Amniotic stem cell (primary cell): Measurements from ENCODE around the gene PPP1R2.

Source experiments
- DNase-seq: peaks from one replicate; lab custom pipeline; 2025; lab: John Stamatoyannopoulos, UW

PPP1R2 gene

DNA sequence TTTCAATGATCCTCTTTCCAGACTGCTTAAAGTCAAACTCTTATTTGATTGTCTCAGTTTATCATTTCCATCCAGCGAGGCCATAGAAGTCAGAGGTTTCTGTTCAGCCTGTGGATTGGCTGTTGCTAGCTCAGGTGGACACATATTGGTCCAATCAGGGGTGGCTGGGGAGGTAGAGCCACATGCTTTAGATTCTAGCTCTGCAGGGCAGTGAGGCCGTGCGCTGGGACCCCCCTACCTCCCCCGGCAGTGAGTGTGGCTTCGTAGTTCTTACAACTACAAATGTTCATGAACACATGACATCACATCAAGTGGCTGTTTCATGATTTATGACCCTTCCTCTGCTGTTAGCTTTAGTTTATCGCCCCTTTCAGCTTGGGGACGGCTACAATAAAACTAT lies 22.6 kb upstream of the PPP1R2 start:
- no peak for DNase-seq

DNA sequence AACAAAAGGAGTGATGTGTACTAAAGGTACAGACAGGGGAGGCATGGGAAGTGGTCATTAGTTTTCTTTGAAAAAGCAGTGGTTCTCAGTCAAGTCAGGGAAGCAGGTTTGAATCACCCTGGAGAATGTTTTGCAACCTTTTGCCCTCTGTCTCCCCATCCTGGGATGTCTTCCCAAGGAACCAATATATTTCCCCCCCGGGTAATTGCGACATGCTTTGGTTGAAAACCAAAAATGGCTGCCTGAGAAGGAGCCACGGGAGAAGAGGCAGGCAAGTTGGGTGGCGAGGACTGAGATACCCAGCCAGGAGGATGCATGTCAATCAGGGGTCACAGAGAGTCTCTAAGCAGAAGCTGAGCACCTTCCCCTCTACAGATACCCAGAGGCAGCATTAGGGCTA lies 20.2 kb upstream of the PPP1R2 start:
- no peak for DNase-seq

DNA sequence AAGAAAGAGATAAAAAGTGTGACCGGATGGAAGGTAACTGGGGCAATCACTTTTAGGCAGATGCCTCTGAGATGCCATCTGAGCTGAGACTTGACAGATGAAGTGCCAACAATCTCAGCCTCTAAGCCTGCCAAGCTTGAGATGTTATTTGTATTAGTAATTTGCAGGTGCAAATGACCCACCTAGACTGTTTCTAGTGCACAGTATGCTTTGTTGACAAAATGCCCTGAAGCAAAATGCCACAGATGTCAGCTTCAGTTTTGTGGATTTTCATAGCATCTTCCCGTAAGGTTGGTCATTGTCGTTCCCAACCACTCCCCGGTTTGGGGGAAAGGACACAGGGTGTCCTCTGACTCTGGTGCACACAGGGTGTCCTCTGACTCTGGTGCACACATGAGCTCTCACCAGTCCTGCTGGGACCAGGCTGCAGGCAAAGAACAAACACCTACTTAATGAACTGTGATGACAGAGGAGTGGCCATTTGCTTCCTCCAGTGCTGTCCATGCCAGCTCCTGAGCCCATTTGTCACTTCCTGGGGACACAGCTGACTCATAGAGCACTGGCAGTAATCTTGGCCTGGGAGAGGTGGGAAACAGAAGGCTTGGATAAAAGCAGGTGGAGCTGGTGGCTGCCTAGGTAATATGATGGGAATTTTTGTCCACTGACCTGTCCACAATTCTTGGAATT lies 16.7 kb upstream of the PPP1R2 start:
- DNase-seq: no peak

DNA sequence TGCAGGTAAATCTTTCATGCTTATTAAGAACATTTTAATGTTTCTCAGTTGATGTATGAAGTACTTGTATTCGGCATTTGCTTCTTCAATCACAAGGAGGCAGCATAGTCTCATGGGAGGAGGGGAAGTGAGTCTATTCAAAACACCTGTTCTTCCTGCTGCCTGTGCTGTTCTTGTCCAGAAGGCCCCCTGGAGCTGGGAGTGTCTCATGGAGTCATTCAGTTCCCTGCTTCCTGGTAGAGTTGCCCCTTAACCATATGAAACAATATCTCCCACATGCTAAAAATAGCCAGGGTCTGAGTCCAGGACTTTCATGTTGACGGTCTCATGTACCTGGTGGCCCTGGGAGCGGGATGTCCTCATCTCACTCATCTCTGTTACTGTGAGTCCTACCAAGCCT lies 15.5 kb upstream of the PPP1R2 start:
- DNase-seq: no peak

DNA sequence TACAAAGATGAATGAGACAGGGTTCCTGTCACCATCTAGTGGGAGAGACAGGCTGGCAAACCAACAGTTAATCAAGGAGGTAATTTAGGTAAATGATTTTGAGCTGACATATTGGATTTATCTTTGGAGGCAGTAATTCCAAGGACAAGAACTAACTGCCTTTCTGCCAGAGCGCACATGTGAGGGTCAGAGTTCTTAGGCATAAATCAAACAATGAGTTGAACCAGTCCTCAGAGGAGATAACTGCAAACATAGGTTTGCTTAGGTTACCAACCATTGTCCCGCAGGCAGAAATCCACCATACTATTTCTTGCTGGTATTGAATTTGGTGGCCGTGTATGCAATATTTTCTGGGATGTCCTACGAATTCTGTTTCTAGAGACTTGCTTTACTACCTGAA lies 14.2 kb upstream of the PPP1R2 start:
- DNase-seq: no peak

DNA sequence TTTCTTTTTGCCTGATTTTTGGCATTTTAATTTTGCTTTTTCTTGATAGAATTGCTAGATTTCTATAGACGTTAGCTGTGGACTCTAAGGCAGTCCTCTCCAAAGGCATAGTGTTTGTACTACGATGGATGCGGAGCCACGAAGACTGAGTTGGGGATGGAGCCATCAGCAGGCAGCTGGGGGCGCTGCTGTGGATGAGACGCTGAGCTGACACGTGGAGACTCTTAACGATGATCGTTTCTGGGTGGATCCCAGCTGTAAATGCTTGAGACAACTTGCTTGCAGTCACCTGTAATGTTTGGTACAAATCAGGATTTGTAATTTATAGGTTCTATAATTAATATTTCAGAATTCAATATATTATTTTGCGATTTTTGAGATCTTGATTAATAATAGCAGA lies 13.3 kb upstream of the PPP1R2 start:
- no peak for DNase-seq

DNA sequence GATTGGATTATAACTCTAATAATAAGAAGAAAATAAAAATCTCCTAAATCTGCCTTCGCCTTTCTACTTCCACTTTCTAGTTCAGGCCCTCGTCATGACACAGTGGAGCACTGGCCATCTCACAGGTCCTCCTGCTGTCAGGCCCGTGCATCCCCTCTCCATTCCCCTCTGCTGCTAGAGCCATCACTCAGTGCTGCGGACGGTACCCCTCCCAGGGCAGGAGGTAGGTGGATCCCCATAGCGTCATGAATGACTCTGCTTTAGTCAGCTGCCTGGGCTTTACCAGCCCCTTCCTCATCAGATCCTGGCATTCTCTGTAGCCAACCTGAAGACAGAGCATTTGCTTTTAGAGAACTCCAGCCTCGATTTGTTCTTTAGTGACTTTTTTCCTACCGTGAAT lies 12.0 kb upstream of the PPP1R2 start:
- no peak for DNase-seq

DNA sequence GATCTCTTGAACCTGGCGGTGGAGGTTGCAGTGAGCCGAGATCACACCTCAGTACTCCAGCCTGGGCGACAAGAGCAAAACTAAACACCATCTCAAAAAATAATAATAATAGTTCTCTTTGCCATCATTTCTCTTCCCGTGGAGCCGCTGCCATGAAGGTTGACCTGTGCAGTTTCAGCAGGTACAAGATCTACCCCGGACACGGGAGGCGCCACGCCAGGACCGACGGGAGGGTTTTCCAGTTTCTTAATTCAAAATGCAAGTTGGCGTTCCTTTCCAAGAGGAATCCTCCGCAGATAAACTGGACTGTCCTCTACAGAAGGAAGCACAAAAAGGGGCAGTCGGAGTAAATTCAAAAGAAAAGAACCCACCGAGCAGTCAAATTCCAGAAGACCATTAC lies 11.3 kb upstream of the PPP1R2 start:
- DNase-seq: no peak

DNA sequence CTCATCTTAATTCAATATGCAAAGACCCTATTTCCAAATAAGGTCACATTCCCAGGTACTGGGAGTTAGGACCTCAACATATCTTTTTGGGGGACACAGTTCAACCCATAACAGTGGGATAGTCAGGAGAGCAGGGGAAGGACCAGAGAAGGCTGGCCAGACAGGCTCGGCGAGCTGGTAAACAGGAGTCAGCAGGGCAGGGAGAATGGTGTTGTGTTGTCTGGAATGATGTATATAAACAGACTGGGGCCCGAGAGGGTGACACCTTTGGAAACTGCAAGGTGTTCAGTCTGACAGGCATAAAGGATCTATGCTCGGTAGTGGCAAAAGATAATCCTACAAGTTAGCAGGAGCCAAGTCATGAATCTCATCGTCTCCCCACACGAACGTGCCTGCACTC lies 10.1 kb upstream of the PPP1R2 start:
- DNase-seq: no peak

DNA sequence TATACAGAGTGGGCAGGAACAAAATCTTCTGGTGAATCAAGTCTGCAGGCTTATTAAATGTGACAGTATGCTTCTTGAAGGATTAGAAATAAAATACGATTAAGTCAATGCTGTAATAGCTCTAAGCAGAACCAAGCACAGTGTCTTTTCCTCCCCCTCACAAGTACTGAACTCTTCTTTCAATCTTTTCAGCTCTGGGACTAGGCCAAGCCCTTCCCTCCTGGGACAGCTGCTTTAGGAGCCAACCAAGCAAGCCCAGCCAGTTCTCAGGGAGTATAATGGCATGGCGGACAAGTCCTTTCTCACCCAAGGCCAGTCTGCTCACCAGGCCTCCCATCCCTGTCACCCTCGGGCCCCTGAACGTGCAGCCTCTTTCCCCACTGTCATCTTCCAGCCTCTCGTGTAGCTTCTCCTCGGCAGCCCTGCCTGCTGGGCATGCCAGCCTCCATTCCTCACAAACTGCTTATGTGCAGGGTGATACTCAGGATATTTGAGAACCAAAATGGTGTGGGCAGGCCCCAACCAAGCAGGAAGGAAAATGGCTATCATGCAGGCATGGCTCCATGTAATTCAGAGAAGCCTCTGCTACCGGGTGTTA lies 8.4 kb upstream of the PPP1R2 start:
- no peak for DNase-seq

DNA sequence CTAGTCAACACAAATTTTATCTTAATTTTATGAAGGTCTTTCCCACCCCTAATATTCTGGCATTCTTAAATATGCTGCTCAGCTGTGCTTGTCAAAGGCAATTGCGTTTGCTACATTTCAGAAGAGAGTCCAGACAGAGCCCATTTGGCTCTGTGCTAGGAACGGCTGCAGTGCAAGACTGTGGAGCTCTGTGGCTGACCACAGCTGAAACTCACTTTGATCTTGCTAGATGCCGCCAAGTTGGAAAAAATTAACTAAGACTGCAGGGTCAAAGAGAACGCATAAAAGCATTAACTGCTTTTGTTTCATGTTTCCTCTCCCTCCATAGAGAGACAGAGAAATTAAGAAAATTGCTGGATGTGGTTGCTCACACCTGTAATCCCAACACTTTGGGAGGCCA lies 7.6 kb upstream of the PPP1R2 start:
- DNase-seq: no peak

DNA sequence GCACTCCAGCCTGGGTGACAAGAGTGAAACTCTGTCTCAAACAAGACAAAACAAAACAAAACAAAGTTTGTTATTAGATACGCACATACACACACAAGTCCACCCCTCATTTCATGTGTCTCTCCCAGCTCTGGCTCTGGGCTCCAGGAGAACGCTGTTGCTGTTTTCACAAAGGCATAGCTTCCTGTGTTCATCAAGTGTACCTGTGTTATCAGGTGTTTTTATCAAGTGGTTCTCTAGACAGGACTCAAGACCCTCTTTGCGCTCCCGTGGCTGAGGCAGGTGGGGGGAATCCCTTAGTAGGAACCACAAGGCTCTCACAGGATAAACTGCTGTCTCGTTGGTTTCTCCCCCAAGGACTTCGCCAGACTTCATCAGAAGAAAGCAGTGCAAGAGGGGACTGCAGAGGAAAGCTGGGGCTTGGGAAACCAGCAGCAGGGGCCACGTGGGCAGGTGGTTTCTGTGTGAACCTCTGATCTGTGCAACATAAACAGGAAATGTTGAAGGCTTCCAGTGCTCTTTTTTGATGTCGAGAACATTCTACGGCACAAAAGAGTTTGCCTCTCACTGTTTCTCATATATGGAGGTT lies 6.9 kb upstream of the PPP1R2 start:
- DNase-seq: no peak

DNA sequence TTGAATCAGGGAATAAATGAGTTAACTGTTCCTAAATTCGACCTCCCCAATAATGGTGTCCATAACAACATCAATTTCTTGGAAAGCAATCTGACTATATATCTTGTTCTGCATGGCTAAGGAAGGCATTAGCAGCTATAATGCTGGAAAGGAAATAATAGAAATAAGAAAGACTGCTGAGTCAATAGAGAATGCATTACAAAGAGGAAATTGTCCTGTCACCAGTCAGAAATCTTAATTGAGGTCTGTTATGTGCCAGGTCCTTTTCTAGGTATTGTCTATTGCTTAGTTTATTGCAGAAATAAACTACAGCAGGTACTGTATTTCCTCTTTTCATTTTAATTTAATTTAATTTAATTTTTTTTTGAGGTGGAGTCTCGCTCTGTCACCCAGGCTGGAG lies 5.9 kb upstream of the PPP1R2 start:
- DNase-seq: no peak

DNA sequence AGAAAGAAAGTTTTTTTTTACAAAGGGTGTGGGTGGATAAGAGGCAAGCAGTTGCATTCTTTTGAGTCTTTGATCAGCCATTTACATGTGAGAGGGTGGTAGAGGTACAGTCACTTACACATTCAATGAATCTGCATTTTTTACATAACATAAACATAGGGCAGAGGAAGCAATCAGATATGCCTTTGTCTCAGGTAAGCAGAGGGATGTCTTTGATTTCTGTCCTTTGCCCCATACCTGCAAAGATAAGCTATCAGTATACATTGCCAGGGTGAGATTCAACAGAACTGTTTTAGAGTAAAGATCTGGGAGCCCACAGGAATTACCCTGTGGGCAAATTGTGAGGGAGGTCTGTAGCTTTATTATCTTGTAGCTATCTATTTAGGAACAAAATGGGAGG lies 5.4 kb upstream of the PPP1R2 start:
- no peak for DNase-seq

DNA sequence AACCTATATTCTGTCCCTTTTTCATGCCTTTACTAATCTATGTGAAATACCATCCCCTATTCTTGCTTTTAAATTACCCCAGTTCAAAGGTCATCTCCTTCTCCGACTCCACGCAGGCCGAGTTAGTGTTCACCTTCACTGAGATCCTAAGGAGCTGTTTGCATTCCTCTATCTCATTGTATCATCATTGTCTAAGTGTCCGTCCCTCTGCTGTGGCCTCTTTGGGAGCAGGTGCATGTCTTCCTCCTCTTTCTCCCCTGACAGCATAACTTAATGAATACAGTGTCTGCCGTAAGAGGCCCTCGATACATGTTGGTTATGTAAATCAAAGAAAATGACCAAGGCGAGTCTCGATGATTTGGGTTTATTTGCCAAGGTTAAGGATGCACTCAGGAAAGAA lies 4.9 kb upstream of the PPP1R2 start:
- DNase-seq: no peak

DNA sequence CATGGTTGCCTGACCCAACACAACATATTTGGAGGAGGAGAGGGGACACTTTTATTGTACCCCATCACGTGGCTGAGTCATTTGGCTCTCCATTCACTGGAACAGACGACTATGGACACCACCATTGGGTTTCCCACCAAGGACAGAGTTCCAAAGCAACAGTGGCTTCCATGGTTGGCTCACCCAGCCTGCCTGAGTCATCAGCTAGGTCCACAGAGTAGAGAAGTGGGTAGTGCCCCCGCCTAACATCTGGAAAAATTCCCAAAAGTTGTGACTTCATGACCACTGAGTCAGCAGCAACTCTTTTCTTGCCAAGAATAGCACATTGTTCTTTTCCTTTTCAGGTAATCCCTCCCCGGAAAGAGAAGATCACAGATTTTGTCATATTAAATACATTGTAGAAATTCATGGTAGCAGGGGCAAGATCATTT lies 3.0 kb upstream of the PPP1R2 start:
- peak; percentile 69 for DNase-seq

DNA sequence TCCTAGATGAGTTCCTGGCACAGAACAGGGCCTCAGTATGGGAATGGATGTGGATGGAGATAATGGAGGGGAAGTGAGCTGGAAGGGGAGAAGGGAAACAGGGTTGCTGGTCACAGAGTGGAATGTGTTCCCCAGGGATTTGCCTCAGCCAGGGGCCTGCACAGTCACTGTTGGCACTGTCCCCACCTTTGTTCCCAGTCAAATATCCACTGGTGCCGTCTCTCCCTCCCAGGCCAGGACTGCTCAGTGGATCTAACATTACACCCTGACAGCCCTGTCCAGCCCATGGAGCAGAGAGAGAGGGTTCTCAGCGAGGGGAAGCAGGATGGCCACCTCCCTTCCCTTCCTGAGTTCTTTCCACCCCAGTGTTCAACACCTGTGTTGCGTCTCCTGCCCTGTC lies 1.5 kb upstream of the PPP1R2 start:
- DNase-seq: no peak

DNA sequence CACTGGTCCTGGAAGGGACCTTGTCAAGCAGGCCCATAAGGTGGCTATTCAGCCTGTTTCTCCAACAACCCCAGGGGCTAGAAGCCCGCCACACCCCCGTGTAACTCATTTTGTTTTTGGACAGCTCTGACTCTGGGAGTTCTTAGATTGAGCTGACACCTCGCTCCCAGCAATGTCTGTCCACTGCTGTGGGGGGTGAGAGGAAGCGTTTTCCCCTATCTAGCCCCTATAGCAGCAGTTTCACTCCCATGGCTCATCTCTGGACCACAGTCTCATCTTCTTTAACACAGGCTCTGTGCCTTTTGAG lies 1.1 kb upstream of the PPP1R2 start:
- DNase-seq: no peak

DNA sequence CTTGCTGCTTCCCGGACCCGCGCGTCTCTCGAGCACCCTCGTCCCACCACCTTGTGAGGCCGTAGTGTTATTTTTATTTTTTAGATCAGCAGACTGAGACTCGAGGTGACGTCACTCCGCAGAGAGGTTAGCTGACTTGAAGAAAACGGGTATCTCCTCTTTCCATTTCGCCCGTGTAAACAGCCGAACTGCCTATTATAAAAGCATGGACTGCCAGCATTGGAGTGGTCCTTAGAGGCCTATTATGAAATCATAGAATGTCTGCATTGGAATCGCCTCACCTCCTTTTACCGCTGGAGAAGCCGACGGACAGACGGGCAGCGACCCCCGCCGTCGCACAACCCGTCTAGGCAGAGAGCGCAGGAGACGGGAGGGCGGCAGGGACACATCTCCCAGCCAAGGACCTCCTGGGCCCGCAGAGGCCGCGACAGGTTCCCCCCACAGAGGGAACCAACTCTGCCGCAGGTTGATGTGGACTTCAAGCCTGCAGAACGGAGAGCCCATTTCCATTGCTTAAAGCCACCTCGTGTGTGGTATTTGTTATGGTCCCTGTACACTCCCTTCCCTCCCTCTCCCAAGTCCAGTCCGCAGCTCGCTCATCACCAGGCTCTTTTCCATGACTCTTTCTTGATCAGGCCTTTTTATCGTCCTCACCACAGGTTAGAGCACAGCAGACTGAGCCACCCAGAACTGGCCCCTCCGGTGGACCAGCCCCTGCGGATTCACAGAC lies 540 bp upstream of the PPP1R2 start:
- DNase-seq: no peak

DNA sequence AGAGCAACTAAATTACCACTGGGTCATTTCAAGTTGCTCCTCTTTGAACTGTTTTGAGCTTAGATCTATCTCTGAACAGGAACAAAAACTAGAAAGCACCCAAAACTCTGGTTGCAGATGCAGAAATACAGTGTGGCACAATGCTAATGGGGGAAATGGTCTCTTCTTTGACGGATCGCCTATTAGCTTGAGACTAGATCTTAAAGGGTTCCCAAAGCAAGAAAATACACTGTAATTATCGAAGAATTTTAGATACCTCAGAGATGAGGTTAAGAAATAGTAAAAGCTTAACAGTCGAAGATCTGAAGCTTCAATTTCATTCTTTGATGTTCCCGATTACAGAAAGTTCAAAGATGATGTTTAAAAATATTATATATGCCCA lies 818 bp downstream of the PPP1R2 start:
- no peak for DNase-seq

DNA sequence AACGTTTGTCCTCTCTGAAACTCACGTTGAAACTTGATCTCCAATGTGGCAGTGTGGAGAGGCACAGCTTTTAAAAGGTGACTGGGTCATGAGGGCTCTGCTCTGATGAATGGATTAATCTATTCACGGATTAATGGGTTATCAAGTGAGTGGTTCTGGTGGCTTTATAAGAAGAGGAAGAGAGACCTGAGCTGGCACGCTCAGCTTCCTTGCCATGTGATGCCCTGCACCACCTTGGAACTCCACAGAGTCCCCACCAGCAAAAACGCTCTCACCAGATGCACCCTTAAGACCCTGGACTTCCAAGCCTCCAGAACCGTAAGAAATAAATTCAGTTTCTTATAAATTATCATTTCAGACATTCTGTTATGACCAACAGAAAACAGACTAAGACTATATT lies 2.6 kb downstream of the PPP1R2 start:
- DNase-seq: no peak

DNA sequence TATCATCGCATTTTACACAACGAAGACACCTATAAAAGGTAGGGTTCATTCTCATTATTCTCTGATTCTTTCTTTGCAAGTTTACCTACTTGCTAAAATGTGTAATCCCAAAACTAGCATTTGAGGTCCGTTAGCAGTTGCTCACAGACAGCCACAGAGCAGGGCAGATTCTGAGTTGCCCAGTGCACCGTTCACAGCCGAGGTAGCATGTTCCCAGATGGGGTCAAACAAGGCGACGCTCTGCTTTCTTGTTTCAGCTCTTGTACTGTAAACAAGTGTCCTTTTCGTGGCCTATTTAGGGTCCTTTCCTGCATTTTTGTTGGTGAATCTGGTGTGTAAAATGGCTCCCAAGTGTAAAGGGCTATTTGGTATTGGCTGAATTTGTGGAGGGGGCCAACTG lies 3.1 kb downstream of the PPP1R2 start:
- no peak for DNase-seq

DNA sequence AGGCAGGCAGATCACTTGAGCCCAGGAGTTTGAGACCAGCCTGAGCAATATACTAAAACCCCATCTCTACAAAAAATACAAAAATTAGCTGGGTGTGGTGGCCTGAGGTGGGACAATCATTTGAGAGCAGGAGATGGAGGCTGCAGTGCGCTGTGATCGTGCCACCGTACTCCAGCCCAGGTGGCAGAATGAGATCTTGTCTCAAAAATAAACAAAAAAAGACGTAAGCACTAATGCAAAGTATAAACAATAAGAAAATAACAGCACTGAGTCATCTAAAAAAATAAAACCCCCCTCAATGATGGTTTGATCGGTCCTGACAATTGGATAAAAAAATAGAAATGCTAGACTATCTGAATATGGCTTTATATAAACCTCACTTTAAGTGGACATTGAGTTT lies 3.6 kb downstream of the PPP1R2 start:
- no peak for DNase-seq

DNA sequence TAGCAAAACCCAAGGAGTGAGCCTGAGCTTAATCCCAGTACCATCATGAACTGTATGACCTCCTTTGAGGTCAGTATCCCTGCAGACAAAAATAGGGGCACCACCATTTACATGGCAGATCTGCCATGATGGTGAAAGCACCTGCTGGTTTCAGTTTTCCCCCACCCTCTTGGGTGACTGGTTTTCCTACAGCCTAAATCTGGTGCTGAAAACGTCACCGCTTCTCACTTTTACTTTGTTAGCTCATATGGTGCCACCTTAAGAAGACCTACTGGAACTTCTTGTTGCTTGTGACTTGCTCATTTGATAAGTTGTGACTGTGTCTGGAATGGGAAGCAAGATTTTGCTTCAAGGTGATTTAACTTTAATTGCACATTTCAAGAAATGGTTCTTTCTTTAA lies 5.1 kb downstream of the PPP1R2 start:
- DNase-seq: no peak
